Ishikawa (cell line): ENCODE data around the gene LRRC4.

Experiments used
- CEBPB ChIP-seq: IDR thresholded peaks from 2 replicates; pipeline ENCODE4 v1.6.1; 2012
- NFIC ChIP-seq: IDR thresholded peaks from 2 replicates; pipeline ENCODE4 v1.6.1; 2012
- TAF1 ChIP-seq: IDR thresholded peaks from 2 replicates; pipeline ENCODE4 v1.6.1; 2012; ENCODE audit warnings: low read depth, mild to moderate bottlenecking
- YY1 ChIP-seq: IDR thresholded peaks from 2 replicates; pipeline ENCODE4 v1.6.1; 2012; ENCODE audit warnings: low read depth
- TF ChIP-seq, protein P1 (sequence below): IDR thresholded peaks from 2 replicates; pipeline ENCODE4 v1.6.1; 2012
- TF ChIP-seq, protein P2 (sequence below): IDR thresholded peaks from 2 replicates; pipeline ENCODE4 v1.6.1; 2012
- TF ChIP-seq, protein P3 (sequence below): IDR thresholded peaks from 2 replicates; pipeline ENCODE4 v1.6.1; 2012; ENCODE audit warnings: low read depth, mild to moderate bottlenecking

DNA sequence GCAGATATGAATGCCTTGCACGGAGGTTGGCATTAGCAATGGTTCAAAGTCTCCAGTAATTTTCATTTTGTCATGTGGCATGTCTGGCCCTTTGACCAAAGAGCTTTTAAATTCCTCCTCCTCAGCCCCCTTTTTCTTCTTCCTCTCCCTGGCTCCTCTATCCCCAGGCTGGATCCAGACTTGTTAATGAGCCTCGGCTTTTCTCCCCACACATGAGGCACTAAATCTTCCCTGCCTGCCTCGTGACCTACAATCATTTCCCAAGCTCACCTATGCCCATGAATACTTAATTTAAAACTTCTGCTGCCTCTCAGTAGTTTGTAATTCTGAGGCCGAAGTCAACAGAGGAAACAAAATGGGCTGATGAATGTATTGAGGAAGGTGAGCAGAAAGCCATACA lies 23.3 kb upstream of the LRRC4 start:
- no peak for TF ChIP-seq NFIC
- TF ChIP-seq, protein P1, sequence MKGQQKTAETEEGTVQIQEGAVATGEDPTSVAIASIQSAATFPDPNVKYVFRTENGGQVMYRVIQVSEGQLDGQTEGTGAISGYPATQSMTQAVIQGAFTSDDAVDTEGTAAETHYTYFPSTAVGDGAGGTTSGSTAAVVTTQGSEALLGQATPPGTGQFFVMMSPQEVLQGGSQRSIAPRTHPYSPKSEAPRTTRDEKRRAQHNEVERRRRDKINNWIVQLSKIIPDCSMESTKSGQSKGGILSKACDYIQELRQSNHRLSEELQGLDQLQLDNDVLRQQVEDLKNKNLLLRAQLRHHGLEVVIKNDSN, result no peak
- TF ChIP-seq YY1, result no peak
- no peak for TF ChIP-seq TAF1
- TF ChIP-seq, protein P2, sequence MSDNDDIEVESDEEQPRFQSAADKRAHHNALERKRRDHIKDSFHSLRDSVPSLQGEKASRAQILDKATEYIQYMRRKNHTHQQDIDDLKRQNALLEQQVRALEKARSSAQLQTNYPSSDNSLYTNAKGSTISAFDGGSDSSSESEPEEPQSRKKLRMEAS, result no peak
- TF ChIP-seq, protein P3, sequence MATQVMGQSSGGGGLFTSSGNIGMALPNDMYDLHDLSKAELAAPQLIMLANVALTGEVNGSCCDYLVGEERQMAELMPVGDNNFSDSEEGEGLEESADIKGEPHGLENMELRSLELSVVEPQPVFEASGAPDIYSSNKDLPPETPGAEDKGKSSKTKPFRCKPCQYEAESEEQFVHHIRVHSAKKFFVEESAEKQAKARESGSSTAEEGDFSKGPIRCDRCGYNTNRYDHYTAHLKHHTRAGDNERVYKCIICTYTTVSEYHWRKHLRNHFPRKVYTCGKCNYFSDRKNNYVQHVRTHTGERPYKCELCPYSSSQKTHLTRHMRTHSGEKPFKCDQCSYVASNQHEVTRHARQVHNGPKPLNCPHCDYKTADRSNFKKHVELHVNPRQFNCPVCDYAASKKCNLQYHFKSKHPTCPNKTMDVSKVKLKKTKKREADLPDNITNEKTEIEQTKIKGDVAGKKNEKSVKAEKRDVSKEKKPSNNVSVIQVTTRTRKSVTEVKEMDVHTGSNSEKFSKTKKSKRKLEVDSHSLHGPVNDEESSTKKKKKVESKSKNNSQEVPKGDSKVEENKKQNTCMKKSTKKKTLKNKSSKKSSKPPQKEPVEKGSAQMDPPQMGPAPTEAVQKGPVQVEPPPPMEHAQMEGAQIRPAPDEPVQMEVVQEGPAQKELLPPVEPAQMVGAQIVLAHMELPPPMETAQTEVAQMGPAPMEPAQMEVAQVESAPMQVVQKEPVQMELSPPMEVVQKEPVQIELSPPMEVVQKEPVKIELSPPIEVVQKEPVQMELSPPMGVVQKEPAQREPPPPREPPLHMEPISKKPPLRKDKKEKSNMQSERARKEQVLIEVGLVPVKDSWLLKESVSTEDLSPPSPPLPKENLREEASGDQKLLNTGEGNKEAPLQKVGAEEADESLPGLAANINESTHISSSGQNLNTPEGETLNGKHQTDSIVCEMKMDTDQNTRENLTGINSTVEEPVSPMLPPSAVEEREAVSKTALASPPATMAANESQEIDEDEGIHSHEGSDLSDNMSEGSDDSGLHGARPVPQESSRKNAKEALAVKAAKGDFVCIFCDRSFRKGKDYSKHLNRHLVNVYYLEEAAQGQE, result no peak
- no peak for TF ChIP-seq CEBPB
